ENCODE data around the gene DLX6. TPM values are rescaled to one million over a fixed set of nuclear protein-coding genes. Genes with fewer than 3 reads are reported as not detected.

The DLX6 gene
- total RNA-seq, 1 donor from 2014 or later: 4.1 TPM

DNA sequence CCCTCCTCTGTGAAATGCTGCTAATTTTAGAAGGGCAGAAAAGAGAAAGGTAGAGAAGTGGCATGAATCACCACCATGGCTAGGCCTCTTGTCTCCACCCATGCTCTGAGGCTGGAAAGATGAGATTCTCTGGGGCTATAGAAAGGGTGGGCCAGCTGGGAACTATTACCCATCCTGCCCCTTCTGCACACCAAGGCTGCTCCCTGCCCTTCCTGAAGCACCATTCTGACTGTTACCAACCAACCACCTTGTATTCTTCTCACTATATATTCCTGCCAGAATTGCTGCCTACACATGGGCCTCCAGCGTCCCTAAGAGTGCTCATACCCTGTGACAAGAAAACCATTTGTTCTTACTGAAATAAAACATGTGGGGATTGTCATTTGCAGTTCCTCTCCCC lies 11.4 kb upstream of the DLX6 start:
- no peak for FAIRE-seq
- peak in 1 of 2 donors; percentile 6 for DNase-seq (ENCODE audit: low spot score in 2 of 2)

- DNase-seq (ENCODE audit: low spot score in 2 of 2): peak; percentile 4 to 7
- no peak for FAIRE-seq
Measured at GRCh38 chr7:96995406-96996110, 9.8 kb upstream of the DLX6 start.

GRCh38 chr7:96996111-96996957 lies 9.0 kb upstream of the DLX6 start:
- DNase-seq (ENCODE audit: low spot score in 2 of 2) (peak; percentile 6 to 14), FAIRE-seq (no peak)

GRCh38 chr7:96996958-96997511 lies 8.3 kb upstream of the DLX6 start:
- peak; percentile 4 to 21 for DNase-seq (ENCODE audit: low spot score in 2 of 2)
- no peak for FAIRE-seq

GRCh38 chr7:96997512-96998032 lies 7.8 kb upstream of the DLX6 start:
- FAIRE-seq: no peak
- DNase-seq (ENCODE audit: low spot score in 2 of 2): peak in 1 of 2 donors; percentile 10

DNA sequence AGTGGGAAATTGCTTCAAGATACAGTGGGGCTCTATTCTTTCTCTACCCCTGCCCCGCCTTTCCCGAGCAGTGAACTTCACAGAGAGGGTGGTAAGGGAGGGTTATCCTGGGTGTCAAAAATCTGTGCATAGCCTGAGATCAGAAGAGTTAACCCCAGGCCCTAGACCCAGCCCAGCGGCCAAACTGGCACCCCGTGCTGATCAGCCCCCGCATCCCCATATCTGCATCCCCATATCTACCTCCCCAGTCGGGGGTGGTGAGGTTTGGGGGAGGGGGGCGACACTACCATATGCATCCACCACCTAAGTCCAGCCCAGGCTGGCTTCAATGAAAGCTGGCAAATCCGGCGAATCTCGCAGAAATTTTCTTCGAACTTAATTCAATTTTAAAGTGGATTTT lies 7.0 kb upstream of the DLX6 start:
- FAIRE-seq (no peak), DNase-seq (ENCODE audit: low spot score in 2 of 2) (peak; percentile 6 to 10)

GRCh38 chr7:96998744-96999143 lies 6.6 kb upstream of the DLX6 start:
- DNase-seq (ENCODE audit: low spot score in 2 of 2) (peak; percentile 3 to 8), FAIRE-seq (no peak)

DNA sequence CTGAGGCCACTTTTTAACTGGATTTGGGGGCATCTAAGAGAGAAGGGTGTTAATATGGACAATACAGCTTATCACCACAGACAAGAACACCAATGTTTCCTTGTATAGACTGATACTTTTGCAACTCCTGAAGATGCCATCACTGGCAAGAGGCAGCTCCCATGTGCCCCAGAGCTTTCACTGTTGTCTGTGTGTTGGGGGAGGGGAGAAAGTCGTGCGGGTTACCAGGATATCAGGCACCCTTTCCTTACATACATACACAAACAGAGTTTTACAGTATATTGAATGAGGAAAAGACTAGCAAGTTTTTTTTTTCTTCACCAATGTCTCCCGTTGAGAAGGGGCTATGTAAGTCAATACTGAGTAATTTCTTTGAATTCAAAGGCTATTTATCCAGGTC lies 4.1 kb upstream of the DLX6 start:
- FAIRE-seq (no peak), DNase-seq (ENCODE audit: low spot score in 2 of 2) (peak in 1 of 2 donors; percentile 19)

DNA sequence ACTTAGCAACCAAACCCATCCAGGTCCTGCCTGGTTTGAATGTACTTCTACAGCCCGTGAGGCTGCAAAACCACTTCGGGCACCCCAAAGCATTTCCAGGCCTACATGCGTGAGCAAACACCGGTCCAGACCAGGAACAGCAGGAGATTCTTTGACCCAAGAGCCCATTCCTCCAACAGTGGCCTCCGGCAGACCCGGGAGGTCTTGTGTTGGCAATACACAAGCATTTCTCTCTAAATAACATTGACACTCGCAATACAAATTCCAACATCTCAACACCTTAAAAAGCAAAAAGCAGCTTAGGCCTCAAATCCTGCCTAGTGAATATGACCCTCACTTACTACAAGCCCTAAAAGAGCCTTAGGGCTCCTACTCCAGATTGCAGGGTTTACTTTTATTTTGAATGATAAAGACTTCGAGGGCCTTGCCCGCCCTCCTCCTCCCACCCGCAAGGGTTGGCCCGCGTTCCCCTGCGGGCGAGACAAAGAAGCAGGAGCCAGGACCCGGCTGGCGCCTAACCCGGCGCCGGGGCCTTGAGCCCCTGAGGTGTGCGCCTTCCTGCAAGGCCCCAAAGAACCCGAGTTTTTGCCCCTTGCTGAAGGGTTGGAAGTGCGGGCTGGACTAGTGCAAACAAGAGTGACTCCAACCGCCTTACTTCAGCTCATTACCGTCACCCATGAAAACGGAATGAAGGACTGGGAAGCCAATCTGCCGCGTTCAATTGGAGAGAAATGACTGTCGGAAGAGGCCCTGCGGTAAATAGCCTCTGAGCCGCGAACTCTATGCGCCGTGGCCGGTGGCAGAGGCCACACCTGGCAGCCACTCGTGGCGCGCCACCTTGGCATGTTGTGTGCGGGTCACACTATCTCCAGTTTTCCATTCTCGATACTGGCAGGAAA lies 3.4 kb upstream of the DLX6 start:
- DNase-seq (ENCODE audit: low spot score in 2 of 2): peak in 1 of 2 donors; percentile 24
- no peak for FAIRE-seq

- DNase-seq (ENCODE audit: low spot score in 2 of 2): peak in 1 of 2 donors; percentile 27
- no peak for FAIRE-seq
Measured at GRCh38 chr7:97002555-97003261, 2.6 kb upstream of the DLX6 start.

GRCh38 chr7:97003262-97004246 lies 1.8 kb upstream of the DLX6 start:
- no peak for DNase-seq (ENCODE audit: low spot score in 2 of 2)

GRCh38 chr7:97004247-97005182 lies 838 bp upstream of the DLX6 start:
- DNase-seq (ENCODE audit: low spot score in 2 of 2) (no peak), FAIRE-seq (no peak)

More at GRCh38 chr7:97003262-97004246, 1.8 kb upstream of the DLX6 start:
- no peak for FAIRE-seq

- FAIRE-seq: no peak
- peak in 1 of 2 donors; percentile 66 for DNase-seq (ENCODE audit: low spot score in 2 of 2)
Measured at GRCh38 chr7:97006055-97006815, 882 bp downstream of the DLX6 start.

DNA sequence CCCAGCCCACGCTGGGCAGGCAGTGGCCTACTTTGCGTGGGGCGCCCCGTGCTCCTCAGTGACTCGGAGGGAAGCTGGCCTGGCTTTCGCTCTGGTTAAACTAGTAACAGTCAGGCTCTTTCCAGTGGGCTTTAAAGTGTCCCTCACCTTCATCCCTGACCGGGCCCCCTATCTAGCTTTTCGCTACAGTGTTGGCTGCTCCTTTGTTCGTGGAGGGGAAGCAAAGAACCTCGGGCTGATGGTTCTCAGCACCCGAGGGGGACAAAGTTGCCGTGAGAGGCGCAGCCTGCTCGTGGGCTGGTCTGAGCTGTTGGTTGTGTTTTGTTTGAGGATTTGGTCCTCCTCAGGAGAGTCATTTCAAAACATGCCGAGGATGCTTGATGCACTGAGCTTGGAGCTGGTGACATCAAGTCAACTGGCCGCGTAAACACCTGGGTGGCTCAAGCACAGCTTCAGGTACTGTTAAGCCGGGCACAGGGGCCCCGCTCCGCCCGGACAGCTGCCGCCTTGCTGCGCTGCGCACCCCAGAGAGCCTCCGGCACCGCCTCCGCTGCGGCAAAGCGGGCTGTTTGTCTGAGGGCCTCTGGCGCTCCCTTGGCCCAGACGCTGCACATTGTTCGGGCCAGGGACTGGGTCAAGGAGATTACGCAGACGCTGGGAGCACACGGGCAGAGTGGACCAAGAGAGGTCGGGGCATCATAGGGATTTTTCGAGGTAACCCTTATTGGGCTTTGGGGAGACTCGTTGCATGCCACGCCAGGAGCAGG lies 1.6 kb downstream of the DLX6 start:
- DNase-seq (ENCODE audit: low spot score in 2 of 2) (no peak), FAIRE-seq (no peak)

GRCh38 chr7:97007583-97007861 lies 2.2 kb downstream of the DLX6 start:
- no peak for FAIRE-seq

More at GRCh38 chr7:97007583-97007861, 2.2 kb downstream of the DLX6 start:
- DNase-seq (ENCODE audit: low spot score in 2 of 2): no peak

Data from frontal cortex (tissue), 4 donors.